K562 (cell line): ENCODE results near the gene ZDHHC14. TPM values are rescaled to one million over a fixed set of nuclear protein-coding genes. Genes with fewer than 3 reads are reported as not detected.

Experiments
- ATAC-seq: fragments of 200-7000 bp; cut with Tn5 transposase; 3 replicates; pipeline ENCODE4 v1.9.1; 2020; ENCODE audit warnings: moderate library complexity
- BruUV-seq: library from RNA; stranded (reverse); fragments of 400-500 nt; replicated peaks from 2 replicates; lab custom pipeline; 2021; lab: Mats Ljungman, UMichigan
- CTCF ChIA-PET: fragments of 300-600 bp; formaldehyde crosslinking; extraction: SDS; loops from one replicate; lab custom pipeline; 2021; ENCODE audit warnings: low intra/inter-chr PET ratio; lab: Yijun Ruan, JAX
- POLR2A ChIA-PET: fragments of 300-600, 350-650 bp; sonication (Branson Sonifier 250); formaldehyde crosslinking; extraction: SDS; loops from one replicate; lab custom pipeline; 2021; ENCODE audit warnings: antibody characterized with exemption, inconsistent platforms; lab: Yijun Ruan, JAX
- DNase-seq, 4 experiments: peaks; one replicate each; pipeline versions ENCODE4 v3.0.0 to v3.0.0-alpha.2; 2011 to 2018; ENCODE audit warnings: low spot score in 3 of 4, mixed read lengths in 3 of 4; ENCODE audit errors: extremely low read depth in 1 of 4
- FAIRE-seq: peaks from 2 replicates; lab custom pipeline; 2011; peaks lifted over from hg19 to GRCh38; lab: Jason Lieb, UNC
- H2AFZ ChIP-seq: 2 replicates; pipeline ENCODE4 v1.6.0; 2011; ENCODE audit warnings: low read depth, low read length, control low read depth, inconsistent platforms
- H3K27ac ChIP-seq: fragments of 200-600 bp; 3 replicates; pipeline ENCODE4 v1.8.0; 2011; ENCODE audit warnings: low read depth, mild to moderate bottlenecking, control low read depth, inconsistent platforms, low read length, moderate library complexity, mixed read lengths; ENCODE audit errors: extremely low read depth
- H3K27me3 ChIP-seq, 2 experiments: fragments of 300-600 bp in 1 of 2; 2 replicates in 1 of 2; 3 replicates in 1 of 2; pipeline versions ENCODE4 v1.6.0 to v1.8.0; 2011; ENCODE audit warnings: inconsistent platforms in 2 of 2, low read length in 2 of 2, mild to moderate bottlenecking in 1 of 2, mixed read lengths in 1 of 2, moderate library complexity in 1 of 2; ENCODE audit not compliant: control insufficient read depth in 2 of 2, insufficient read depth in 2 of 2
- H3K36me3 ChIP-seq: fragments of 300-600 bp; 3 replicates; pipeline ENCODE4 v1.8.0; 2011; ENCODE audit warnings: mild to moderate bottlenecking, low read length, inconsistent platforms; ENCODE audit not compliant: control insufficient read depth, insufficient read depth
- H3K4me1 ChIP-seq, 2 experiments: fragments of 200-600 bp in 1 of 2; replicated peaks in 1 of 2; 2 replicates in 1 of 2; 3 replicates in 1 of 2; pipeline versions ENCODE4 v1.5.1 to v1.8.0; 2011; ENCODE audit warnings: inconsistent platforms in 2 of 2, low read length in 2 of 2, mild to moderate bottlenecking in 1 of 2, mixed read lengths in 1 of 2, moderate library complexity in 1 of 2; ENCODE audit not compliant: control insufficient read depth in 2 of 2, insufficient read depth in 2 of 2
- H3K4me2 ChIP-seq: 2 replicates; pipeline ENCODE4 v1.6.1; 2011; ENCODE audit warnings: low read length, control low read depth, inconsistent platforms, mixed read lengths; ENCODE audit not compliant: insufficient read depth
- H3K4me3 ChIP-seq: fragments of 200-600 bp; sonication (generic), shearing (Covaris generic); 2 replicates; pipeline ENCODE4 v1.5.1; 2016; ENCODE audit warnings: control low read depth, inconsistent platforms
- H3K79me2 ChIP-seq: fragments of 200-600 bp; 3 replicates; pipeline ENCODE4 v1.8.0; 2011; ENCODE audit warnings: low read length, inconsistent platforms; ENCODE audit not compliant: control insufficient read depth, insufficient read depth
- H3K9ac ChIP-seq, 2 experiments: 2 replicates each; pipeline versions ENCODE4 v1.6.0 to v1.6.1; 2011; ENCODE audit warnings: low read depth in 2 of 2, low read length in 2 of 2, control low read depth in 1 of 2, inconsistent platforms in 1 of 2, mild to moderate bottlenecking in 1 of 2, mixed read lengths in 1 of 2; ENCODE audit not compliant: insufficient read depth in 1 of 2
- H3K9me1 ChIP-seq: one replicate; pipeline ENCODE4 v1.6.0; 2011; ENCODE audit warnings: inconsistent platforms, mild to moderate bottlenecking, low read length, moderate library complexity; ENCODE audit not compliant: control insufficient read depth, insufficient read depth
- H3K9me3 ChIP-seq: replicated peaks from 2 replicates; pipeline ENCODE4 v1.5.1; 2011; ENCODE audit warnings: low read depth, low read length, inconsistent platforms; ENCODE audit not compliant: control insufficient read depth, insufficient read depth
- H4K20me1 ChIP-seq: replicated peaks from 2 replicates; pipeline ENCODE4 v1.6.1; 2011; ENCODE audit warnings: low read length, inconsistent platforms, mixed read lengths; ENCODE audit not compliant: control insufficient read depth, insufficient read depth
- CBFA2T2 ChIP-seq: fragments of 450-650 bp; conservative IDR thresholded peaks from 2 replicates; pipeline ENCODE4 v1.6.1; 2017; ENCODE audit warnings: mild to moderate bottlenecking
- ILK ChIP-seq: fragments of 450-650 bp; IDR thresholded peaks from 2 replicates; pipeline ENCODE4 v1.6.1; 2016; ENCODE audit warnings: missing genetic modification characterization, low read depth, mild to moderate bottlenecking, missing compliant biosample characterization, moderate library complexity, borderline replicate concordance
- PML ChIP-seq: IDR thresholded peaks from 2 replicates; pipeline ENCODE4 v1.6.1; 2012; ENCODE audit warnings: low read length, inconsistent platforms
- RFX7 ChIP-seq: fragments of 250-450 bp; sonication (Bioruptor Pico); IDR thresholded peaks from 2 replicates; pipeline ENCODE4 v1.5.1; 2021; ENCODE audit warnings: mild to moderate bottlenecking
- SAP30 ChIP-seq: fragments of 200-600 bp; sonication (generic); IDR thresholded peaks from 2 replicates; pipeline ENCODE4 v1.6.1; 2012; ENCODE audit warnings: borderline replicate concordance, low read depth, mild to moderate bottlenecking, moderate library complexity, low read length, control low read depth, inconsistent platforms; ENCODE audit not compliant: insufficient read depth, poor library complexity, severe bottlenecking
- TAF7 ChIP-seq: fragments of 450-650 bp; IDR thresholded peaks from 2 replicates; pipeline ENCODE4 v1.6.1; 2016; ENCODE audit warnings: missing genetic modification characterization, missing compliant biosample characterization
- TAL1 ChIP-seq: fragments of 450-650 bp; IDR thresholded peaks from 2 replicates; pipeline ENCODE4 v1.6.1; 2016; ENCODE audit warnings: mild to moderate bottlenecking
- ZBTB7A ChIP-seq: IDR thresholded peaks from 2 replicates; pipeline ENCODE4 v1.6.1; 2011; ENCODE audit warnings: low read depth, mild to moderate bottlenecking, low read length, moderate library complexity, borderline replicate concordance; ENCODE audit not compliant: control insufficient read depth
- ZNF174 ChIP-seq: fragments of 250-450 bp; sonication (Bioruptor Pico); IDR thresholded peaks from 2 replicates; pipeline ENCODE4 v1.4.0; 2020; ENCODE audit warnings: mild to moderate bottlenecking
- WGBS: fragments of 100-300 bp; shearing (Covaris generic); methylation state at CpG from one replicate; pipeline ENCODE4 v1.1.6; 2016; ENCODE audit warnings: low coverage, mixed read lengths; ENCODE audit not compliant: insufficient coverage; ENCODE audit errors: missing lambda C conversion rate; 5-methylcytosine and 5-hydroxymethylcytosine counted together
- in situ Hi-C: fragments of 300-500 bp; cut with MboI; formaldehyde crosslinking; loops from 4 replicates; pipeline ENCODE4 v1.15.0; 2018; ENCODE audit warnings: inconsistent platforms, mixed read lengths
- intact Hi-C: fragments of 100-400 bp; cut with micrococcal nuclease; formaldehyde crosslinking; loops from 2 replicates; pipeline ENCODE4 v1.14.2; 2022
- polyA plus RNA-seq, 8 experiments: library from polyadenylated mRNA; depleted of rRNA in 4 of 8; stranded (reverse) in 5 of 8; unstranded in 3 of 8; fragments of >200 nt; fragmentation: Nextera tagmentation in 2 of 8; fragmentation: Illumina TruSeq in 1 of 8; extraction: Ambion mirVana in 2 of 8; extraction: Trizol in 1 of 8; gene quantifications; 2 replicates each; pipeline versions ENCODE4 v1.2.1 to v1.2.3, GENCODE V29; 2011 to 2014; ENCODE audit warnings: inconsistent platforms in 1 of 8, missing spikeins in 1 of 8
- total RNA-seq, 7 experiments: library from RNA; depleted of rRNA in 6 of 7; stranded (reverse); fragments of >200 nt in 6 of 7; fragmentation: Illumina TruSeq in 2 of 7; extraction: Trizol in 2 of 7; gene quantifications; 2 replicates each; pipeline versions ENCODE4 v1.2.1 to v1.2.3, GENCODE V29; 2011 to 2021; ENCODE audit warnings: low replicate concordance in 1 of 7
- TF ChIP-seq, protein P1 (sequence below): fragments of 450-650 bp; IDR thresholded peaks from 2 replicates; pipeline ENCODE4 v1.6.1; 2016
- TF ChIP-seq, protein P2 (sequence below): fragments of 450-650 bp; IDR thresholded peaks from 2 replicates; pipeline ENCODE4 v1.6.1; 2018; ENCODE audit not compliant: partially characterized antibody
- TF ChIP-seq, protein P3 (sequence below): sonication (generic); formaldehyde crosslinking; IDR thresholded peaks from 2 replicates; pipeline ENCODE4 v1.8.0; 2022; ENCODE audit warnings: mild to moderate bottlenecking, missing genetic modification reagents
- TF ChIP-seq, protein P4 (sequence below), 2 experiments: fragments of 450-650 bp; conservative IDR thresholded peaks; 2 replicates each; pipeline ENCODE4 v1.6.1; 2017; ENCODE audit warnings: mild to moderate bottlenecking in 2 of 2, moderate library complexity in 2 of 2

Gene ZDHHC14
- total and polyA plus RNA-seq, 9 of the 15 experiments (the other 6 are each of a cell fraction or from before 2014, with no cell fraction given): 0.92 to 23.1 (median 13.8) TPM

DNA sequence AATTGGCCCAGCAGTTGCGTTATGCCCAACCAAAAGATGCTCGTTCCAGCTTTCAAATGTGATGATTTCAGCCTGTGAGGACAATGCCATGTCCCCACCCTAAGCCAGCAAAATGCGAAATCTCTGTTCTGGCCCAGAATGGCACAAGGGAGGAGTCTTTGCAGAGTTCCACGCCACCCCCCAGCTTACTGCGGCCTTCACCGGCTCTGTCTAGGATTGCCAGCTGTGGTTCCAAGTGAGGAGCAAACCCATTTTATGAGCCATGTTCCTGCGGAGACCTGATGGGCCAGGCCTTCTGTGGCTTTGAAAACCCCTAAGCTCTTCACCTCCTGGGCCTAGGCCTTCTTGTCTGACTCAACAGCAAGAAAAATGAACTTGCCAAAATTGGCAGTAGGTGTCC, 295.3 kb downstream of the ZDHHC14 start:
- Histone ChIP-seq H3K9me3 (no peaks in the 10 kb centered on the region), H3K4me1 (no peaks in the 10 kb centered on the region; a peak in 1 of 5 replicates), H3K4me3 (no peak overlapping the region), H3K4me2 (no peak overlapping the region), H2AFZ (no peak overlapping the region), H3K27me3 (no peaks in the 10 kb centered on the region), H3K79me2 (no peaks in the 10 kb centered on the region), H3K27ac (no peak overlapping the region), H3K9ac (0 out of 4 replicates have a peak overlapping the region, but pooled peaks of 1 of the 2 experiments have one; percentile 5), H3K36me3 (no peaks in the 10 kb centered on the region; the same call in 2 of the 3 replicates), H4K20me1 (no peaks in the 10 kb centered on the region), H3K9me1 (no peaks in the 10 kb centered on the region)
- no TSS peak for BruUV-seq
- FAIRE-seq: peak; percentile 23
- WGBS: 74% methylated on average over 7 of the region's 7 CpGs
- ATAC-seq: no peak
- intact Hi-C loops (loop anchor here (5.0 kb wide), 1 partner anchor 271 kb away; no protein-coding TSS in a partner anchor), in situ Hi-C loops (no loop called here)
- ChIA-PET CTCF (no interaction called here), POLR2A (no interaction called here)
- DNase-seq: no peak
- TF ChIP-seq, protein P1, sequence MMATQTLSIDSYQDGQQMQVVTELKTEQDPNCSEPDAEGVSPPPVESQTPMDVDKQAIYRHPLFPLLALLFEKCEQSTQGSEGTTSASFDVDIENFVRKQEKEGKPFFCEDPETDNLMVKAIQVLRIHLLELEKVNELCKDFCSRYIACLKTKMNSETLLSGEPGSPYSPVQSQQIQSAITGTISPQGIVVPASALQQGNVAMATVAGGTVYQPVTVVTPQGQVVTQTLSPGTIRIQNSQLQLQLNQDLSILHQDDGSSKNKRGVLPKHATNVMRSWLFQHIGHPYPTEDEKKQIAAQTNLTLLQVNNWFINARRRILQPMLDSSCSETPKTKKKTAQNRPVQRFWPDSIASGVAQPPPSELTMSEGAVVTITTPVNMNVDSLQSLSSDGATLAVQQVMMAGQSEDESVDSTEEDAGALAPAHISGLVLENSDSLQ: no peak
- TF ChIP-seq ZBTB7A (no peak), ILK (no peak), PML (no peak), ZNF174 (CRISPR knock-in tag) (no peak), CBFA2T2 (no peak), SAP30 (no peak), TAL1 (no peak), TAF7 (tag) (no peak), RFX7 (CRISPR knock-in tag) (no peak)
- TF ChIP-seq, protein P2, sequence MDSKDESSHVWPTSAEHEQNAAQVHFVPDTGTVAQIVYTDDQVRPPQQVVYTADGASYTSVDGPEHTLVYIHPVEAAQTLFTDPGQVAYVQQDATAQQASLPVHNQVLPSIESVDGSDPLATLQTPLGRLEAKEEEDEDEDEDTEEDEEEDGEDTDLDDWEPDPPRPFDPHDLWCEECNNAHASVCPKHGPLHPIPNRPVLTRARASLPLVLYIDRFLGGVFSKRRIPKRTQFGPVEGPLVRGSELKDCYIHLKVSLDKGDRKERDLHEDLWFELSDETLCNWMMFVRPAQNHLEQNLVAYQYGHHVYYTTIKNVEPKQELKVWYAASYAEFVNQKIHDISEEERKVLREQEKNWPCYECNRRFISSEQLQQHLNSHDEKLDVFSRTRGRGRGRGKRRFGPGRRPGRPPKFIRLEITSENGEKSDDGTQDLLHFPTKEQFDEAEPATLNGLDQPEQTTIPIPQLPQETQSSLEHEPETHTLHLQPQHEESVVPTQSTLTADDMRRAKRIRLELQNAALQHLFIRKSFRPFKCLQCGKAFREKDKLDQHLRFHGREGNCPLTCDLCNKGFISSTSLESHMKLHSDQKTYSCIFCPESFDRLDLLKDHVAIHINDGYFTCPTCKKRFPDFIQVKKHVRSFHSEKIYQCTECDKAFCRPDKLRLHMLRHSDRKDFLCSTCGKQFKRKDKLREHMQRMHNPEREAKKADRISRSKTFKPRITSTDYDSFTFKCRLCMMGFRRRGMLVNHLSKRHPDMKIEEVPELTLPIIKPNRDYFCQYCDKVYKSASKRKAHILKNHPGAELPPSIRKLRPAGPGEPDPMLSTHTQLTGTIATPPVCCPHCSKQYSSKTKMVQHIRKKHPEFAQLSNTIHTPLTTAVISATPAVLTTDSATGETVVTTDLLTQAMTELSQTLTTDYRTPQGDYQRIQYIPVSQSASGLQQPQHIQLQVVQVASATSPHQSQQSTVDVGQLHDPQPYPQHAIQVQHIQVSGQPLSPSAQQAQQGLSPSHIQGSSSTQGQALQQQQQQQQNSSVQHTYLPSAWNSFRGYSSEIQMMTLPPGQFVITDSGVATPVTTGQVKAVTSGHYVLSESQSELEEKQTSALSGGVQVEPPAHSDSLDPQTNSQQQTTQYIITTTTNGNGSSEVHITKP: no peak
- TF ChIP-seq, protein P3, sequence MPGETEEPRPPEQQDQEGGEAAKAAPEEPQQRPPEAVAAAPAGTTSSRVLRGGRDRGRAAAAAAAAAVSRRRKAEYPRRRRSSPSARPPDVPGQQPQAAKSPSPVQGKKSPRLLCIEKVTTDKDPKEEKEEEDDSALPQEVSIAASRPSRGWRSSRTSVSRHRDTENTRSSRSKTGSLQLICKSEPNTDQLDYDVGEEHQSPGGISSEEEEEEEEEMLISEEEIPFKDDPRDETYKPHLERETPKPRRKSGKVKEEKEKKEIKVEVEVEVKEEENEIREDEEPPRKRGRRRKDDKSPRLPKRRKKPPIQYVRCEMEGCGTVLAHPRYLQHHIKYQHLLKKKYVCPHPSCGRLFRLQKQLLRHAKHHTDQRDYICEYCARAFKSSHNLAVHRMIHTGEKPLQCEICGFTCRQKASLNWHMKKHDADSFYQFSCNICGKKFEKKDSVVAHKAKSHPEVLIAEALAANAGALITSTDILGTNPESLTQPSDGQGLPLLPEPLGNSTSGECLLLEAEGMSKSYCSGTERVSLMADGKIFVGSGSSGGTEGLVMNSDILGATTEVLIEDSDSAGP (CRISPR knock-in tag): no peak
- TF ChIP-seq, protein P4, sequence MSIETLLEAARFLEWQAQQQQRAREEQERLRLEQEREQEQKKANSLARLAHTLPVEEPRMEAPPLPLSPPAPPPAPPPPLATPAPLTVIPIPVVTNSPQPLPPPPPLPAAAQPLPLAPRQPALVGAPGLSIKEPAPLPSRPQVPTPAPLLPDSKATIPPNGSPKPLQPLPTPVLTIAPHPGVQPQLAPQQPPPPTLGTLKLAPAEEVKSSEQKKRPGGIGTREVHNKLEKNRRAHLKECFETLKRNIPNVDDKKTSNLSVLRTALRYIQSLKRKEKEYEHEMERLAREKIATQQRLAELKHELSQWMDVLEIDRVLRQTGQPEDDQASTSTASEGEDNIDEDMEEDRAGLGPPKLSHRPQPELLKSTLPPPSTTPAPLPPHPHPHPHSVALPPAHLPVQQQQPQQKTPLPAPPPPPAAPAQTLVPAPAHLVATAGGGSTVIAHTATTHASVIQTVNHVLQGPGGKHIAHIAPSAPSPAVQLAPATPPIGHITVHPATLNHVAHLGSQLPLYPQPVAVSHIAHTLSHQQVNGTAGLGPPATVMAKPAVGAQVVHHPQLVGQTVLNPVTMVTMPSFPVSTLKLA (conservative IDR thresholded peaks at IDR 0.05): no peak
